GM21526 (cell line): ENCODE data around the gene ADCY3.

Experiments used
- ATAC-seq: cut with Tn5 transposase; IDR thresholded peaks from one replicate; pipeline ENCODE4 v1.9.1; 2021; ENCODE audit warnings: moderate library complexity; ENCODE audit not compliant: unreplicated experiment, low FRiP score

The ADCY3 gene

DNA sequence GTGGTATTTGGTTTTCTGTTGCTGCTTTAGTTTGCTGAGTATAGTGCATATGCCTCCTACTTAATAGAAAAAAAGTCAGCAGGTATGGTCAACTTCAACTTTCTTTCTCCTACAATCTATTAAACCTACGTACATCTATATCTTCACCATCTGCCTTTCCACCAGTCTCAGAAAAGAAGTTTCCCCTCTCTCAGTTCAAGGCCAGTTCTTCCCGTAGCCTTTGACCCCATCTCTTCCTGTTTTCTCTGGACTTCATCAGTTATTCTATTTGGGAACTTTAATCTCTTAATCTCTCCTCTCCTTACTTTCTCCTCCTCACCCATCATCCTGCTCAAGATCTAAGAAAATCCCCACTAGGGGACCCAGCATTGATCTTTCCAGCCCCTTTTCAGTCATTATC lies 132.5 kb downstream of the ADCY3 start:
- no peak for ATAC-seq

DNA sequence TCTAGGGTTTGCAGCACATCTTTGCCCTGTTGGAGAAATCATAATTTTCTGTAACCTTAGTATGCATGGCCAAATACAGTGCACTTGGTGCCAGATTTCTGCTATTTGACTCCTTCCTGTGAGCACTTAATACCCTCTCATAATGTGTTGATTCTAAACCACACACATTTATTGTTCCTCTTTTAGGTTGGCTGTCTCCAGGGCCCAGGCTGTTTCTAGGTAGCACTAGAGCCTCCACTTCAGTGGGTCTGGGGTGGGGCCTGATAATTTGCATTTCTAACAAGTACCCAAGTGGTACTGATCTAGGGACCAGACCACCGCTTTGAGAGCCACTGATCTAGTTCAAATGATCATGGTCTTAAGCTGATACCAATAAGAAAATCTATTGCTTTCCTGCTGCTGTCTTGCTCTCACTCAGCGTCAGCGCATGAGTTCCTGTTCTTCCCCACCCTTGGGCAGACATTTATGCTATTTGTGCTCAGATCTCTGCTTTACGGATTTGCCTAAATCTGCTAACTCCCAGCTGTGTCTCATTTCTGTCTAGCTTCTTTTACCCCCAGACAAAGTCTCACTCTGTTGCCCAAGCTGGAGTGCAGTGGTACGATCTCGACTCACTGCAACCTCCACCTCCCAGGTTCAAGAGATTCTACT lies 134.2 kb downstream of the ADCY3 start:
- peak; percentile 77 for ATAC-seq

DNA sequence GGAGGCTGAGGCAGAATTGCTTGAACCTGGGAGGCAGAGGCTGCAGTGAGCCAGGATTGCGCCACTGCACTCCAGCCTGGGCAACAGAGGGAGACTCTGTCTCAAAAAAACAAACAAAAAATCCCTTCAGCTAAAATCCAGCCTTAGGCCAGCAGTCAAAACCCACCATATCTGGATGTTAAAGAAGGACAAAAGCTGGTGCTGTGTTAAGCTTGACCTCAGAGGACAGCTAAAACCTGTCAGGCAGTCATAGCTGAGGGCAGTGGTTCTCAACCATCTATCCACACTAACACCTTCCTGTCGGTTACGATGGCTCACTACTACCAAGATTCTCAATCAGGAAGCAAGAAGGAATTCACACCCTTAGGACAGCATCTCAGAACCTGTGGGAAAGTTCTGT lies 136.4 kb downstream of the ADCY3 start:
- ATAC-seq: no peak

DNA sequence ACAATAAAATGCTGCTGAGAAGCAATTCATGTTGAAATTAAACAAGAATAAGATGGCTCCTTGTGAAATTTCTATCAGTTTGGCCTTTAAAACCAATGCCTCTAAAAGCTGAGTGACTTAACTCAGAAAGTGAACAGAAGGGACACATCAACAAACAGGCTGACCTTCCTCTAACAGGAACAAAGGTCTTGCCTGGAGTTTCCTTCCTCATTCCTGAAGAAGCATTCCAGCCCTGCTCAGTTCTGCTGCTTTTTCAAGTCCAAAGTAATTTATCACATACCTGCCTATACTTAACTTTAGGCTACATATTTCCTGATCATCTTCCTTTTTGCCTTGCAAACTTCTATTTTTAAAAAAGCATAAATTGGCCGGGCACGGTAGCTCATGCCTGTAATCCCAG lies 140.9 kb downstream of the ADCY3 start:
- ATAC-seq: no peak

DNA sequence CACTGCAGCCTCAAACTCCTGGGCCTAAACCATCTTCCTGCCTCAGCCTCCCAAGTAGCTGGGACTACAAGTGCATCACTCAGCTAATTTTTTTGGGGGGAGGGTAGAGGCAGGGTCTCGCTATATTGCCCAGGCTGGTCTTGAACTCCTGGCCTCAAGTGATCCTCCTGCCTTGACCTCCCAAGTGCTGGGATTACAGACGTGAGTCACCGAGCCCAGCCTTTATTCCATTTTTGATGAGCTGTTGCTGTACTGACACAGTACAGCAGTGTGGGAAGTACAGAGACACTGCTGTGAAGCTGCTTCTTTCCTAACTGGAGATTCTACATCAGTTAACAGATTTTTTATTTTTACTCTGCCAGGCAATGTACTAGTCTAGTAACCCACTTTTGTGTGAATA lies 145.7 kb downstream of the ADCY3 start:
- ATAC-seq: no peak

DNA sequence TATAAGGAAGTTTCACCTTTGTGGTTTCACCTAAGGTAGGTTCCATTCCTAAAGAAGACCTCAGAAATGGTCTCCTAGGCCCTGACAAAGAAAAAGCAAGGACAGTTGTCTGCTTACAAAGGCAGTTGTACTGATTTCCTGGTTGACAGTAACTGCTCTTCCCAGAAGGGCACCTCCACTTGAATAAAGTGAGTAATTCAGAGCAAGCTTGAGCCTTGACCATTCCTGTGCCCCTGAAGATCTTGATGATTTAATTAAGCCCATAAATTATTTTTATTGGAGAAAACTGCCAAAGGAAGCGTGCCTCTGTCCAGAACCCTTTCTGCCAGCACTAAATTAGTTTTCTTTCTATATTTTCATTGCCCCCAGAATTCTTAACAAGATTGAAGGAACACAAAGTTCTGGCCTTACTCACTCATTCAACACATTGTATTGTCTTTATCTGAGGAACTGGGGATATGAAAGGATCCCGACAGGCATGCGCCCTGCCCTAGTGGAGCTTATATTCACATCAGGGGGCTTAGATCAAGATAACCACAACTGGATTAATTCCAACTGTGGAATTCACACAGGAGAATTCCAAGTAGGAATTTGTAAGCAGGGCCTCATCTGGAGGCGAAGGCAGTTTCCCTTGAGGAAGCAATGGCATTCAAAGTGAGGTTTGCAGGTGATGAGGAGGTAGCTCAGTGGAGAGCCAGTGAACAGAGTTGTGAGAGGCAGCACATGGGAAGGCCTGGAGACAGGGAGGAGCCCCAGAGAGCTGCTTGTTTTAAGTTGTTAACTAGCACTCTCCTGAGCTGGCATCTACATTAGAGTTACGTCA lies 148.1 kb downstream of the ADCY3 start:
- ATAC-seq: no peak

DNA sequence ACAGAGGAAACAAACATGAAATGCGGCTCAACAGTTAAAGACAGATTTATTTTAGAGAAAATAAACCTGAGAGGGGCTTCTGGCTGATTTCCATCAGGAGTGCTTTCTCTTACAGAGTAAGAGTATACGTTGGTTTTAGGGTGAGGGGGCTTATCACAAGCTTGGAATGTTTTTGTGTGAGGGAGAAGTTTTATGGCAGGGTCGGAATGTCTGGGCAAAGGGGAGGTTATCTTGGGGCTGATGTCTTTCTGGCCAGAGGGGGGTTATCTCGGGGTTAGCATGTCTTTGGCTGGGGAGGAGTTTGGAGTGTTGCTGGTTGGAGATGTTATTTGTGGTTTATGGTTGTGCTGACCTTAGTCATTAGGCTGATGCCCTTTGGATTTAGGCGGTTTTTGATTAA lies 149.0 kb downstream of the ADCY3 start:
- no peak for ATAC-seq
